BE2C (cell line): Measurements from ENCODE around the gene DEGS1.

Source experiments
- DNase-seq: peaks from one replicate; pipeline ENCODE4 v3.0.0-alpha.2; 2020
- H3K27me3 ChIP-seq: fragments of 250-450 bp; sonication (Bioruptor Pico); 2 replicates; pipeline ENCODE4 v1.5.1; 2020; ENCODE audit warnings: mild to moderate bottlenecking
- H3K36me3 ChIP-seq: fragments of 250-450 bp; sonication (Bioruptor Pico); 2 replicates; pipeline ENCODE4 v1.5.1; 2020; ENCODE audit warnings: mild to moderate bottlenecking
- H3K4me1 ChIP-seq: fragments of 250-450 bp; sonication (Bioruptor Pico); 2 replicates; pipeline ENCODE4 v1.5.1; 2020
- H3K4me3 ChIP-seq: 2 replicates; pipeline ENCODE4 v1.5.1; 2011; ENCODE audit warnings: low read depth, low read length
- H3K9me3 ChIP-seq: fragments of 250-450 bp; sonication (Bioruptor Pico); 2 replicates; pipeline ENCODE4 v1.5.1; 2020
- TF ChIP-seq, protein P1 (sequence below): IDR thresholded peaks from 2 replicates; pipeline ENCODE4 v1.5.1; 2012; ENCODE audit warnings: mild to moderate bottlenecking, low read depth, low read length

DEGS1 gene

GRCh38 chr1:224219612-224220059 lies 36.6 kb downstream of the DEGS1 start:
- Histone ChIP-seq H3K36me3 (no peaks in the 10 kb centered on the region), H3K27me3 (no peaks in the 10 kb centered on the region), H3K4me1 (no peaks in the 10 kb centered on the region), H3K9me3 (no peaks in the 10 kb centered on the region), H3K4me3 (no peak overlapping the region)
- TF ChIP-seq, protein P1, sequence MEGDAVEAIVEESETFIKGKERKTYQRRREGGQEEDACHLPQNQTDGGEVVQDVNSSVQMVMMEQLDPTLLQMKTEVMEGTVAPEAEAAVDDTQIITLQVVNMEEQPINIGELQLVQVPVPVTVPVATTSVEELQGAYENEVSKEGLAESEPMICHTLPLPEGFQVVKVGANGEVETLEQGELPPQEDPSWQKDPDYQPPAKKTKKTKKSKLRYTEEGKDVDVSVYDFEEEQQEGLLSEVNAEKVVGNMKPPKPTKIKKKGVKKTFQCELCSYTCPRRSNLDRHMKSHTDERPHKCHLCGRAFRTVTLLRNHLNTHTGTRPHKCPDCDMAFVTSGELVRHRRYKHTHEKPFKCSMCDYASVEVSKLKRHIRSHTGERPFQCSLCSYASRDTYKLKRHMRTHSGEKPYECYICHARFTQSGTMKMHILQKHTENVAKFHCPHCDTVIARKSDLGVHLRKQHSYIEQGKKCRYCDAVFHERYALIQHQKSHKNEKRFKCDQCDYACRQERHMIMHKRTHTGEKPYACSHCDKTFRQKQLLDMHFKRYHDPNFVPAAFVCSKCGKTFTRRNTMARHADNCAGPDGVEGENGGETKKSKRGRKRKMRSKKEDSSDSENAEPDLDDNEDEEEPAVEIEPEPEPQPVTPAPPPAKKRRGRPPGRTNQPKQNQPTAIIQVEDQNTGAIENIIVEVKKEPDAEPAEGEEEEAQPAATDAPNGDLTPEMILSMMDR: no peak
- DNase-seq: no peak

GRCh38 chr1:224223819-224224714 lies 41.0 kb downstream of the DEGS1 start:
- no peak for DNase-seq
- Histone ChIP-seq H3K4me1 (no peaks in the 10 kb centered on the region), H3K9me3 (no peaks in the 10 kb centered on the region), H3K27me3 (no peaks in the 10 kb centered on the region), H3K4me3 (no peak overlapping the region), H3K36me3 (peaks cover 6% of the 10 kb centered on the region)
- TF ChIP-seq, protein P1: no peak

GRCh38 chr1:224226849-224227502 lies 43.9 kb downstream of the DEGS1 start:
- Histone ChIP-seq H3K9me3 (no peaks in the 10 kb centered on the region), H3K4me1 (no peaks in the 10 kb centered on the region), H3K27me3 (no peaks in the 10 kb centered on the region), H3K36me3 (peaks cover 21% of the 10 kb centered on the region), H3K4me3 (no peak overlapping the region)
- no peak for DNase-seq
- TF ChIP-seq, protein P1: no peak

GRCh38 chr1:224234017-224234416 lies 51.0 kb downstream of the DEGS1 start:
- TF ChIP-seq, protein P1: no peak
- Histone ChIP-seq H3K36me3 (peaks cover 40% of the 10 kb centered on the region), H3K9me3 (no peaks in the 10 kb centered on the region), H3K27me3 (no peaks in the 10 kb centered on the region), H3K4me1 (no peaks in the 10 kb centered on the region), H3K4me3 (no peak overlapping the region)
- DNase-seq: no peak

GRCh38 chr1:224235813-224236493 lies 52.9 kb downstream of the DEGS1 start:
- Histone ChIP-seq H3K4me1 (no peaks in the 10 kb centered on the region), H3K27me3 (no peaks in the 10 kb centered on the region), H3K36me3 (peaks cover 31% of the 10 kb centered on the region), H3K9me3 (no peaks in the 10 kb centered on the region), H3K4me3 (no peak overlapping the region)
- DNase-seq: no peak
- TF ChIP-seq, protein P1: no peak
